IMR-90 (cell line): ENCODE measurements around the gene TMEM61. TPM values are rescaled to one million over a fixed set of nuclear protein-coding genes. Genes with fewer than 3 reads are reported as not detected.

Source experiments
- ATAC-seq: fragments of 200-7000 bp; cut with Tn5 transposase; 2 replicates; pipeline ENCODE4 v1.9.1; 2020; ENCODE audit warnings: low read depth, mild to moderate bottlenecking, moderate library complexity
- BruUV-seq: library from RNA; stranded (reverse); fragments of 400-500 nt; replicated peaks from 2 replicates; lab custom pipeline; 2021; lab: Mats Ljungman, UMichigan
- CTCF ChIA-PET: fragments of 300-600 bp; formaldehyde crosslinking; extraction: SDS; loops from one replicate; lab custom pipeline; 2021; ENCODE audit warnings: antibody characterized with exemption; lab: Yijun Ruan, JAX
- POLR2A ChIA-PET: fragments of 300-600 bp; sonication (Branson Sonifier 250); formaldehyde crosslinking; loops from one replicate; lab custom pipeline; 2022; ENCODE audit warnings: antibody characterized with exemption; ENCODE audit not compliant: unreplicated experiment; lab: Charles Lee
- DNase-seq: peaks from one replicate; pipeline ENCODE4 v3.0.0; 2013
- H2AFZ ChIP-seq: replicated peaks from 2 replicates; pipeline ENCODE3; 2013; ENCODE audit warnings: low read length, mild to moderate bottlenecking; ENCODE audit not compliant: poor library complexity
- H2AK5ac ChIP-seq: 2 replicates; pipeline ENCODE4 v1.6.1; 2013; ENCODE audit warnings: low read depth, low read length, inconsistent platforms
- H2AK9ac ChIP-seq: replicated peaks from 2 replicates; pipeline ENCODE3; 2013; ENCODE audit warnings: mild to moderate bottlenecking, low read depth, low read length, moderate library complexity; ENCODE audit not compliant: poor library complexity
- H2BK120ac ChIP-seq: 2 replicates; pipeline ENCODE4 v1.6.1; 2013; ENCODE audit warnings: low read depth, low read length, inconsistent platforms
- H2BK15ac ChIP-seq: 3 replicates; pipeline ENCODE4 v1.6.1; 2013; ENCODE audit warnings: low read depth, low read length, inconsistent platforms
- H2BK20ac ChIP-seq: 2 replicates; pipeline ENCODE4 v1.6.1; 2013; ENCODE audit warnings: low read depth, mild to moderate bottlenecking, inconsistent platforms, low read length, moderate library complexity
- H2BK5ac ChIP-seq: 2 replicates; pipeline ENCODE4 v1.6.1; 2013; ENCODE audit warnings: mild to moderate bottlenecking, low read depth, low read length, inconsistent platforms; ENCODE audit not compliant: poor library complexity, severe bottlenecking
- H3K14ac ChIP-seq: replicated peaks from 2 replicates; pipeline ENCODE4 v1.6.1; 2013; ENCODE audit warnings: low read depth, low read length, inconsistent platforms
- H3K18ac ChIP-seq: 2 replicates; pipeline ENCODE4 v1.6.1; 2013; ENCODE audit warnings: low read depth, low read length, control low read depth
- H3K23ac ChIP-seq: 2 replicates; pipeline ENCODE4 v1.6.1; 2013; ENCODE audit warnings: low read depth, low read length, inconsistent platforms
- H3K27ac ChIP-seq: 2 replicates; pipeline ENCODE4 v1.5.1; 2013; ENCODE audit warnings: mild to moderate bottlenecking, control low read depth, low read length; ENCODE audit not compliant: insufficient read depth
- H3K27me3 ChIP-seq: 2 replicates; pipeline ENCODE4 v1.6.1; 2013; ENCODE audit warnings: low read length; ENCODE audit not compliant: control insufficient read depth, insufficient read depth
- H3K36me3 ChIP-seq: 2 replicates; pipeline ENCODE4 v1.6.1; 2013; ENCODE audit warnings: low read length, mixed read lengths; ENCODE audit not compliant: control insufficient read depth, insufficient read depth
- H3K4ac ChIP-seq: 2 replicates; pipeline ENCODE4 v1.6.1; 2013; ENCODE audit warnings: low read depth, low read length, inconsistent platforms
- H3K4me1 ChIP-seq: 2 replicates; pipeline ENCODE4 v1.6.1; 2013; ENCODE audit warnings: low read length, mixed read lengths; ENCODE audit not compliant: control insufficient read depth, insufficient read depth
- H3K4me2 ChIP-seq: 2 replicates; pipeline ENCODE4 v1.6.1; 2013; ENCODE audit warnings: low read depth, mild to moderate bottlenecking, control low read depth, low read length, moderate library complexity
- H3K4me3 ChIP-seq: 2 replicates; pipeline ENCODE4 v1.5.1; 2013; ENCODE audit warnings: low read depth, mild to moderate bottlenecking, control low read depth, low read length, moderate library complexity; ENCODE audit not compliant: insufficient read depth
- H3K56ac ChIP-seq: 2 replicates; pipeline ENCODE4 v1.6.1; 2013; ENCODE audit warnings: low read length, inconsistent platforms; ENCODE audit not compliant: insufficient read depth; ENCODE audit errors: extremely low read depth
- H3K79me1 ChIP-seq, 2 experiments: 2 replicates each; pipeline ENCODE4 v1.6.1; 2013; ENCODE audit warnings: low read length in 2 of 2, inconsistent platforms in 1 of 2, low read depth in 1 of 2
- H3K9ac ChIP-seq: 2 replicates; pipeline ENCODE4 v1.6.1; 2013; ENCODE audit warnings: low read depth, low read length, control low read depth
- H3K9me1 ChIP-seq: 2 replicates; pipeline ENCODE4 v1.6.1; 2013; ENCODE audit warnings: low read length, inconsistent platforms; ENCODE audit not compliant: insufficient read depth
- H3K9me3 ChIP-seq: 2 replicates; pipeline ENCODE4 v1.6.1; 2013; ENCODE audit warnings: low read length; ENCODE audit not compliant: control insufficient read depth, insufficient read depth
- H4K20me1 ChIP-seq: 2 replicates; pipeline ENCODE4 v1.6.1; 2013; ENCODE audit warnings: low read length, inconsistent platforms; ENCODE audit not compliant: insufficient read depth
- H4K5ac ChIP-seq: 2 replicates; pipeline ENCODE4 v1.6.1; 2013; ENCODE audit warnings: mild to moderate bottlenecking, low read depth, low read length, control low read depth
- H4K8ac ChIP-seq, 2 experiments: 2 replicates each; pipeline ENCODE4 v1.6.1; 2013; ENCODE audit warnings: low read depth in 2 of 2, low read length in 2 of 2, control low read depth in 1 of 2, inconsistent platforms in 1 of 2
- H4K91ac ChIP-seq: 2 replicates; pipeline ENCODE4 v1.6.1; 2013; ENCODE audit warnings: low read depth, low read length, inconsistent platforms; ENCODE audit not compliant: insufficient read depth
- BHLHE40 ChIP-seq: fragments of 150-350 bp; IDR thresholded peaks from 2 replicates; pipeline ENCODE4 v1.6.1; 2016; ENCODE audit warnings: mild to moderate bottlenecking, low read depth, low read length
- CEBPB ChIP-seq: IDR thresholded peaks from 2 replicates; pipeline ENCODE4 v1.6.1; 2012; ENCODE audit warnings: low read depth, low read length, improper control_type of control experiment
- CHD1 ChIP-seq: IDR thresholded peaks from 2 replicates; pipeline ENCODE4 v1.6.1; 2012; ENCODE audit warnings: low read depth, low read length, improper control_type of control experiment
- CTCF ChIP-seq: conservative IDR thresholded peaks from 2 replicates; pipeline ENCODE4 v1.5.1; 2012; ENCODE audit warnings: mild to moderate bottlenecking, low read depth, low read length, improper control_type of control experiment
- ELK1 ChIP-seq: fragments of 150-350 bp; IDR thresholded peaks from 2 replicates; pipeline ENCODE4 v1.6.1; 2016; ENCODE audit warnings: low read depth, mild to moderate bottlenecking, low read length, moderate library complexity, borderline replicate concordance
- MAFK ChIP-seq: IDR thresholded peaks from 2 replicates; pipeline ENCODE4 v1.6.1; 2012; ENCODE audit warnings: low read depth, low read length, improper control_type of control experiment
- MAZ ChIP-seq: IDR thresholded peaks from 2 replicates; pipeline ENCODE4 v1.6.1; 2012; ENCODE audit warnings: low read depth, mild to moderate bottlenecking, low read length, improper control_type of control experiment, moderate library complexity, borderline replicate concordance
- MXI1 ChIP-seq: IDR thresholded peaks from 2 replicates; pipeline ENCODE4 v1.6.1; 2012; ENCODE audit warnings: low read depth, mild to moderate bottlenecking, low read length, moderate library complexity, borderline replicate concordance
- NFE2L2 ChIP-seq: fragments of 150-350 bp; IDR thresholded peaks from 2 replicates; pipeline ENCODE4 v1.6.1; 2016; ENCODE audit warnings: low read depth, mild to moderate bottlenecking, low read length
- POLR2A ChIP-seq: IDR thresholded peaks from 2 replicates; pipeline ENCODE4 v1.6.1; 2012; ENCODE audit warnings: mild to moderate bottlenecking, low read depth, low read length
- RCOR1 ChIP-seq: IDR thresholded peaks from 2 replicates; pipeline ENCODE4 v1.6.1; 2012; ENCODE audit warnings: mild to moderate bottlenecking, low read length, improper control_type of control experiment; ENCODE audit not compliant: insufficient replicate concordance
- RFX5 ChIP-seq: IDR thresholded peaks from 2 replicates; pipeline ENCODE4 v1.8.0; 2012; ENCODE audit warnings: low read depth, mild to moderate bottlenecking, low read length, moderate library complexity
- SMC3 ChIP-seq: fragments of 150-350 bp; IDR thresholded peaks from 2 replicates; pipeline ENCODE4 v1.6.1; 2016; ENCODE audit warnings: low read depth, mild to moderate bottlenecking, antibody characterized with exemption, low read length, moderate library complexity
- USF2 ChIP-seq: fragments of 150-350 bp; IDR thresholded peaks from 2 replicates; pipeline ENCODE4 v1.6.1; 2017; ENCODE audit warnings: mild to moderate bottlenecking, antibody characterized with exemption, low read length, low read depth
- WGBS, 2 experiments: methylation state at CpG; one replicate each; pipeline versions ENCODE4 v1.1.5 to v1.1.7; 2013; ENCODE audit warnings: missing lambda C conversion rate in 2 of 2; ENCODE audit not compliant: insufficient read length in 1 of 2; ENCODE audit errors: extremely low coverage in 2 of 2; 5-methylcytosine and 5-hydroxymethylcytosine counted together
- dilution Hi-C: fragments of 300-500 bp; cut with HindIII; formaldehyde crosslinking; loops from one replicate; pipeline ENCODE4 v1.14.3; 2018; ENCODE audit warnings: low sequenced_read_pairs; ENCODE audit not compliant: unreplicated experiment
- in situ Hi-C: fragments of 300-500 bp; cut with MboI; formaldehyde crosslinking; loops from 3 replicates; pipeline ENCODE4 v1.14.3; 2019; ENCODE audit warnings: low sequenced_read_pairs, inconsistent platforms, mixed read lengths
- intact Hi-C: fragments of 100-400 bp; cut with micrococcal nuclease; formaldehyde crosslinking; loops from 2 replicates; pipeline ENCODE4 v1.10.0; 2022
- polyA plus RNA-seq, 3 experiments: library from polyadenylated mRNA; depleted of rRNA; stranded (reverse); fragments of >200 nt; gene quantifications; 2 replicates each; pipeline ENCODE4 v1.2.3, GENCODE V29; 2012; ENCODE audit warnings: low replicate concordance in 1 of 3
- total RNA-seq: library from RNA; depleted of rRNA; stranded (reverse); fragments of >200 nt; gene quantifications from 2 replicates; pipeline ENCODE4 v1.2.3, GENCODE V29; 2012

The TMEM61 gene
- total and polyA plus RNA-seq, 2 of the 4 experiments (the other 2 are of a cell fraction) = not detected

DNA sequence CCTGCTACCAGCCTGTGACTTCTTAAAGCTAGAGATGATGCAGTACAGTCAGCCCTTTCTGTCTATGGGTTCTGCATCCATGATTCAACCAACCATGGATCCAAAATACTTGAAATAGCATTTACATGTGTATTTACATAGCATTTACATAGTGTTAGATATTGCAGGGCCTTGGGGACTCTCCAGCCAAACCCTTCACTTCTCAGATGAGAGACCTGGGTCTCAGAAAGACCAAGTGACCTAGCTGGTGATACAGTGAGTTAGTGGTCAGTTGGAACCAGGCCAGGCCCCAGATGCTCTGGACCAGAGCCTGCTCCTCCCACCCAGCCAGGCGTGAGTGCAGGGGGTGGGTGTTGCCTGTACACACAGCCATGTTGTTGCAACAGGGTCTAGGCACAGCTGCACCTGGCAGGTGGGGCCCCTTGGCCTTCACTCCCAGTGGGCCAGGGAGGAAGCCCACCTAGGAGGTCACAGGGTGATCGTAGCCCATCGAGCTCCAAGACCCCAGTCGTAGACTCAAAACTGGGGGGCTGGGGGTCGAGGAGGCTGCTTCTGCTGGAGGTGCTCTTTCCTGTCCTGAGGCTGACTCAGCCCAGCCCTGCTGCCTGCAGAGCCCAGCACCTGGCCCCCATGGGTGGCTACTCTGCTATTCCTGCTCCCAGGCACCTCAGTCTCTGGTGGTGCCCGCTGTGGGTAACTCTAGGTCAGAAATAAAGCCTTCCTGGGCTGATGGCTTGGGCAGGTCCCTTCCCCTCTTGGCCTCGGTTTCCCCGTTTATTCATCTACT is 7.7 kb downstream of the TMEM61 start:
- Histone ChIP-seq H4K5ac (no peak overlapping the region), H3K56ac (no peak overlapping the region), H3K27ac (no peak overlapping the region), H3K9me3 (no peaks in the 10 kb centered on the region), H4K91ac (no peak overlapping the region), H2AK5ac (no peak overlapping the region), H3K18ac (no peak overlapping the region), H3K9me1 (no peaks in the 10 kb centered on the region), H3K9ac (no peak overlapping the region), H3K4ac (no peak overlapping the region), H3K27me3 (peaks cover 45% of the 10 kb centered on the region), H3K4me3 (no peak overlapping the region), H2BK5ac (no peak overlapping the region), H2BK15ac (no peak overlapping the region), H2AFZ (peak overlapping the region; percentile 58), H3K4me2 (peak overlapping the region; percentile 18; the same call in 1 of the 2 replicates), H3K79me1 (no peaks in the 10 kb centered on the region), H3K4me1 (peaks cover 4% of the 10 kb centered on the region; the same call in 1 of the 2 replicates), H3K14ac (no peak overlapping the region), H2AK9ac (peak overlapping the region; percentile 51), H3K36me3 (no peaks in the 10 kb centered on the region), H3K23ac (no peak overlapping the region), H4K20me1 (no peaks in the 10 kb centered on the region), H4K8ac (no peak overlapping the region), H2BK120ac (no peak overlapping the region), H2BK20ac (no peak overlapping the region)
- dilution Hi-C loops = no loop called here
- POLR2A ChIA-PET = no interaction called here
- TF ChIP-seq MAZ (no peak), SMC3 (no peak), USF2 (no peak), RCOR1 (no peak), CHD1 (no peak), CEBPB (no peak), RFX5 (no peak), NFE2L2 (no peak), MXI1 (no peak), MAFK (no peak), POLR2A (no peak), BHLHE40 (no peak), CTCF (no peak), ELK1 (no peak)
- CTCF ChIA-PET = interaction anchor here (1.0 kb wide), 3 partner anchors 9 to 43 kb away, joined by 3 to 6 read pairs (median 3); no protein-coding TSS in a partner anchor
- BruUV-seq = no TSS peak
- DNase-seq (peak; percentile 69), ATAC-seq (peak; percentile 91)
- in situ Hi-C loops = no loop called here
- intact Hi-C loops = no loop called here
- WGBS, 2 experiments = 73% methylated on average over 4 of the region's 8 CpGs; no CpG with 5 or more reads in 1 of the 2 experiments
